ENCODE data around the gene XRCC4. TPM values are rescaled to one million over a fixed set of nuclear protein-coding genes. Genes with fewer than 3 reads are reported as not detected.

XRCC4 gene
- total and polyA plus RNA-seq, 4 donors: 2.3 to 4.9 (median 3.0) TPM

- Histone ChIP-seq H3K36me3 (ENCODE audit: control insufficient read depth in 4 of 4, insufficient read depth in 3 of 4, low read depth in 1 of 4, low read length in 3 of 4) (no peaks in the 10 kb centered on the region), H3K9me3 (ENCODE audit: control insufficient read depth in 4 of 4, low read length in 3 of 4) (no peaks in the 10 kb centered on the region), H3K27me3 (ENCODE audit: control insufficient read depth in 4 of 4, insufficient read depth in 4 of 4, low read length in 3 of 4) (no peaks in the 10 kb centered on the region), H3K9ac (ENCODE audit: low read depth in 1 of 2, low read length in 2 of 2) (no peak overlapping the region), H3K27ac (ENCODE audit: low read depth in 1 of 2, low read length in 2 of 2) (no peak overlapping the region), H3K4me1 (ENCODE audit: control insufficient read depth in 4 of 4, insufficient read depth in 4 of 4, low read length in 3 of 4) (no peaks in the 10 kb centered on the region), H3K4me3 (ENCODE audit: low read depth in 1 of 3, low read length in 3 of 3) (no peak overlapping the region)
- WGBS: 60% methylated on average over 1 of the region's 1 CpG
- no peak for TF ChIP-seq NR2F2 (IDR thresholded peaks at IDR 0.05)
- no peak for TF ChIP-seq TAF1 (conservative IDR thresholded peaks at IDR 0.05)
- no peak for TF ChIP-seq JUND (IDR thresholded peaks at IDR 0.05)
- no peak for TF ChIP-seq FOXA1 (IDR thresholded peaks at IDR 0.05)
- no peak for TF ChIP-seq CTCF (IDR thresholded peaks at IDR 0.05; ENCODE audit: low read depth, low read length, missing input control)
- no peak for TF ChIP-seq HNF4A (conservative IDR thresholded peaks at IDR 0.05)
- TF ChIP-seq REST (IDR thresholded peaks at IDR 0.05): no peak
- TF ChIP-seq FOXA2 (IDR thresholded peaks at IDR 0.05): no peak
- no peak for TF ChIP-seq RXRA (IDR thresholded peaks at IDR 0.05)
- no peak for TF ChIP-seq ATF3 (IDR thresholded peaks at IDR 0.05)
- no peak for TF ChIP-seq RAD21 (IDR thresholded peaks at IDR 0.05)
- no peak for TF ChIP-seq HNF4G (IDR thresholded peaks at IDR 0.05)
- no peak for TF ChIP-seq YY1 (IDR thresholded peaks at IDR 0.05)
- TF ChIP-seq SP1 (IDR thresholded peaks at IDR 0.05): no peak
- TF ChIP-seq ZBTB33 (IDR thresholded peaks at IDR 0.05): no peak
- TF ChIP-seq GABPA (IDR thresholded peaks at IDR 0.05 in 1 of 2, conservative IDR thresholded peaks at IDR 0.05 in 1 of 2): no peak
- no peak for TF ChIP-seq EGR1 (IDR thresholded peaks at IDR 0.05; ENCODE audit: low read depth in 2 of 2)
- TF ChIP-seq MAX (IDR thresholded peaks at IDR 0.05): no peak
- DNase-seq (ENCODE audit: low spot score): no peak
Observed at GRCh38 chr5:83396662-83397061, 319.3 kb downstream of the XRCC4 start.
